Stimulated activated CD8-positive, alpha-beta memory T cell treated with anti-CD3 and anti-CD28 coated beads, Interleukin-7, amount 100 ng/mL, for 48 hours (primary cell): Measurements from ENCODE around the gene ERP27.

ENCODE experiments used
- DNase-seq, 2 donors: peaks; one replicate each; pipeline ENCODE4 v3.0.0-alpha.2; 2020; ENCODE audit warnings: low read depth in 1 of 2; ENCODE audit errors: extremely low read depth in 1 of 2

Gene ERP27

GRCh38 chr12:14959916-14960496, 21.7 kb upstream of the ERP27 start:
- no peak for DNase-seq

GRCh38 chr12:14959463-14959862, 21.1 kb upstream of the ERP27 start:
- no peak for DNase-seq

- no peak for DNase-seq
Observed at GRCh38 chr12:14959126-14959440, 20.7 kb upstream of the ERP27 start.

GRCh38 chr12:14958361-14959125, 20.2 kb upstream of the ERP27 start:
- no peak for DNase-seq

- no peak for DNase-seq
Observed at GRCh38 chr12:14957551-14958168, 19.3 kb upstream of the ERP27 start.

- DNase-seq, result no peak
Observed at GRCh38 chr12:14956905-14957304, 18.6 kb upstream of the ERP27 start.

- no peak for DNase-seq
Observed at GRCh38 chr12:14956024-14956891, 17.9 kb upstream of the ERP27 start.

GRCh38 chr12:14954269-14954668, 15.9 kb upstream of the ERP27 start:
- no peak for DNase-seq

GRCh38 chr12:14953752-14954151, 15.4 kb upstream of the ERP27 start:
- DNase-seq, result no peak

GRCh38 chr12:14952299-14952921, 14.1 kb upstream of the ERP27 start:
- DNase-seq, result no peak

- DNase-seq, result no peak
Observed at GRCh38 chr12:14951851-14952250, 13.5 kb upstream of the ERP27 start.

- DNase-seq, result no peak
Observed at GRCh38 chr12:14950982-14951746, 12.8 kb upstream of the ERP27 start.

- peak in 1 of 2 donors; percentile 51 for DNase-seq
Observed at GRCh38 chr12:14950421-14950820, 12.1 kb upstream of the ERP27 start.

GRCh38 chr12:14949631-14950030, 11.3 kb upstream of the ERP27 start:
- peak in 1 of 2 donors; percentile 51 for DNase-seq

- no peak for DNase-seq
Observed at GRCh38 chr12:14948672-14949071, 10.3 kb upstream of the ERP27 start.

- DNase-seq, result no peak
Observed at GRCh38 chr12:14946861-14947260, 8.5 kb upstream of the ERP27 start.

- no peak for DNase-seq
Observed at GRCh38 chr12:14946162-14946561, 7.8 kb upstream of the ERP27 start.

GRCh38 chr12:14942196-14942931, 4.0 kb upstream of the ERP27 start:
- no peak for DNase-seq

GRCh38 chr12:14941369-14941768, 3.0 kb upstream of the ERP27 start:
- DNase-seq, result no peak

GRCh38 chr12:14937689-14938088, 648 bp downstream of the ERP27 start:
- no peak for DNase-seq
